Measurements from ENCODE around the gene CHST9. TPM values are rescaled to one million over a fixed set of nuclear protein-coding genes. Genes with fewer than 3 reads are reported as not detected.
"Not testable (repeated sequence)": the region's sequence is repeated elsewhere in the genome, so short reads cannot be mapped to it uniquely, and the experiment has no call there.

The CHST9 gene
- not detected for polyA plus RNA-seq (2013)

GRCh38 chr18:27185025-27185763 is at the start of gene CHST9:
Gene CHST9 (minus strand): TSS chr18:27185308. CDS start chr18:27142809, 42,499 bp downstream.
- Histone ChIP-seq H3K27ac (ENCODE audit: insufficient read depth in 1 of 2, low read depth in 1 of 2, low read length in 2 of 2, poor library complexity in 1 of 2, severe bottlenecking in 2 of 2) (no peak within 1 kb of the TSS), H3K9me3 (ENCODE audit: control extremely low read depth in 1 of 5, control insufficient read depth in 4 of 5, insufficient read depth in 2 of 5, low read depth in 1 of 5, low read length in 4 of 5) (no peaks in the 10 kb centered on the region), H3K4me1 (ENCODE audit: control extremely low read depth in 1 of 4, control insufficient read depth in 4 of 4, insufficient read depth in 4 of 4, low read length in 3 of 4) (peaks cover 0 to 2% (median 2%) of the 10 kb centered on the region in 4 experiments), H3K27me3 (replicated peaks in 2 of 5; ENCODE audit: control insufficient read depth in 4 of 5, insufficient read depth in 5 of 5, low read length in 4 of 5) (peaks cover 7 to 56% (median 33%) of the 10 kb centered on the region in 5 experiments), H3K36me3 (ENCODE audit: control insufficient read depth in 4 of 4, insufficient read depth in 4 of 4, low read length in 3 of 4) (no peaks in the 10 kb centered on the region), H3K4me3 (ENCODE audit: control insufficient read depth in 1 of 7, extremely low read depth in 1 of 7, insufficient read depth in 4 of 7, low read depth in 2 of 7, low read length in 6 of 7) (no peak within 1 kb of the TSS)
- ChIA-PET POLR2A (no interaction called here), CTCF (interaction anchor here (0.6 kb wide), 1 partner anchor 121 kb away, joined by 3 read pairs; no protein-coding TSS in a partner anchor)
- no peak for DNase-seq
- 2% methylated on average over 50 of the region's 67 CpGs for whole genome bisulfite sequencing (ENCODE audit: insufficient coverage)

- H3K36me3 ChIP-seq (ENCODE audit: control insufficient read depth in 4 of 4, insufficient read depth in 4 of 4, low read length in 3 of 4); POLR2A ChIA-PET; H3K4me3 ChIP-seq (ENCODE audit: control insufficient read depth in 1 of 7, extremely low read depth in 1 of 7, insufficient read depth in 4 of 7, low read depth in 2 of 7, low read length in 6 of 7); DNase-seq; CTCF ChIA-PET; H3K9me3 ChIP-seq (ENCODE audit: control extremely low read depth in 1 of 5, control insufficient read depth in 4 of 5, insufficient read depth in 2 of 5, low read depth in 1 of 5, low read length in 4 of 5); H3K27me3 ChIP-seq (replicated peaks in 2 of 5; ENCODE audit: control insufficient read depth in 4 of 5, insufficient read depth in 5 of 5, low read length in 4 of 5); H3K4me1 ChIP-seq (ENCODE audit: control extremely low read depth in 1 of 4, control insufficient read depth in 4 of 4, insufficient read depth in 4 of 4, low read length in 3 of 4); H3K27ac ChIP-seq (ENCODE audit: insufficient read depth in 1 of 2, low read depth in 1 of 2, low read length in 2 of 2, poor library complexity in 1 of 2, severe bottlenecking in 2 of 2): not testable (repeated sequence)
- WGBS (ENCODE audit: insufficient coverage): 65% methylated on average over 2 of the region's 6 CpGs
Observed at GRCh38 chr18:27232355-27232754, 47.2 kb upstream of the CHST9 start.

- WGBS (ENCODE audit: insufficient coverage): 61% methylated on average over 4 of the region's 6 CpGs
- H3K27me3 ChIP-seq (replicated peaks in 2 of 5; ENCODE audit: control insufficient read depth in 4 of 5, insufficient read depth in 5 of 5, low read length in 4 of 5); CTCF ChIA-PET; H3K36me3 ChIP-seq (ENCODE audit: control insufficient read depth in 4 of 4, insufficient read depth in 4 of 4, low read length in 3 of 4); H3K4me3 ChIP-seq (ENCODE audit: control insufficient read depth in 1 of 7, extremely low read depth in 1 of 7, insufficient read depth in 4 of 7, low read depth in 2 of 7, low read length in 6 of 7); H3K9me3 ChIP-seq (ENCODE audit: control extremely low read depth in 1 of 5, control insufficient read depth in 4 of 5, insufficient read depth in 2 of 5, low read depth in 1 of 5, low read length in 4 of 5); DNase-seq; POLR2A ChIA-PET; H3K27ac ChIP-seq (ENCODE audit: insufficient read depth in 1 of 2, low read depth in 1 of 2, low read length in 2 of 2, poor library complexity in 1 of 2, severe bottlenecking in 2 of 2); H3K4me1 ChIP-seq (ENCODE audit: control extremely low read depth in 1 of 4, control insufficient read depth in 4 of 4, insufficient read depth in 4 of 4, low read length in 3 of 4): not testable (repeated sequence)
Observed at GRCh38 chr18:27231671-27232070, 46.6 kb upstream of the CHST9 start.

- CTCF ChIA-PET; POLR2A ChIA-PET; H3K4me1 ChIP-seq (ENCODE audit: control extremely low read depth in 1 of 4, control insufficient read depth in 4 of 4, insufficient read depth in 4 of 4, low read length in 3 of 4); DNase-seq; H3K4me3 ChIP-seq (ENCODE audit: control insufficient read depth in 1 of 7, extremely low read depth in 1 of 7, insufficient read depth in 4 of 7, low read depth in 2 of 7, low read length in 6 of 7); H3K27me3 ChIP-seq (replicated peaks in 2 of 5; ENCODE audit: control insufficient read depth in 4 of 5, insufficient read depth in 5 of 5, low read length in 4 of 5); H3K27ac ChIP-seq (ENCODE audit: insufficient read depth in 1 of 2, low read depth in 1 of 2, low read length in 2 of 2, poor library complexity in 1 of 2, severe bottlenecking in 2 of 2); H3K9me3 ChIP-seq (ENCODE audit: control extremely low read depth in 1 of 5, control insufficient read depth in 4 of 5, insufficient read depth in 2 of 5, low read depth in 1 of 5, low read length in 4 of 5); H3K36me3 ChIP-seq (ENCODE audit: control insufficient read depth in 4 of 4, insufficient read depth in 4 of 4, low read length in 3 of 4): not testable (repeated sequence)
- 92% methylated on average over 2 of the region's 5 CpGs for WGBS (ENCODE audit: insufficient coverage)
Observed at GRCh38 chr18:27231221-27231620, 46.1 kb upstream of the CHST9 start.

- Histone ChIP-seq H3K27me3 (replicated peaks in 2 of 5; ENCODE audit: control insufficient read depth in 4 of 5, insufficient read depth in 5 of 5, low read length in 4 of 5) (no peaks in the 10 kb centered on the region), H3K4me3 (ENCODE audit: control insufficient read depth in 1 of 7, extremely low read depth in 1 of 7, insufficient read depth in 4 of 7, low read depth in 2 of 7, low read length in 6 of 7) (no peak overlapping the region), H3K36me3 (ENCODE audit: control insufficient read depth in 4 of 4, insufficient read depth in 4 of 4, low read length in 3 of 4) (no peaks in the 10 kb centered on the region), H3K9me3 (ENCODE audit: control extremely low read depth in 1 of 5, control insufficient read depth in 4 of 5, insufficient read depth in 2 of 5, low read depth in 1 of 5, low read length in 4 of 5) (no peaks in the 10 kb centered on the region), H3K27ac (ENCODE audit: insufficient read depth in 1 of 2, low read depth in 1 of 2, low read length in 2 of 2, poor library complexity in 1 of 2, severe bottlenecking in 2 of 2) (no peak overlapping the region), H3K4me1 (ENCODE audit: control extremely low read depth in 1 of 4, control insufficient read depth in 4 of 4, insufficient read depth in 4 of 4, low read length in 3 of 4) (no peaks in the 10 kb centered on the region)
- CTCF ChIA-PET: no interaction called here
- WGBS (ENCODE audit: insufficient coverage): 83% methylated on average over 1 of the region's 1 CpG
- POLR2A ChIA-PET: no interaction called here
- DNase-seq: no peak
Observed at GRCh38 chr18:27227721-27228120, 42.6 kb upstream of the CHST9 start.

- ChIA-PET CTCF (no interaction called here), POLR2A (no interaction called here)
- no peaks in the 10 kb centered on the region for H3K27me3 ChIP-seq (replicated peaks in 2 of 5; ENCODE audit: control insufficient read depth in 4 of 5, insufficient read depth in 5 of 5, low read length in 4 of 5)
- no peak overlapping the region for H3K4me3 ChIP-seq (ENCODE audit: control insufficient read depth in 1 of 7, extremely low read depth in 1 of 7, insufficient read depth in 4 of 7, low read depth in 2 of 7, low read length in 6 of 7)
- DNase-seq: no peak
- no peaks in the 10 kb centered on the region for H3K4me1 ChIP-seq (ENCODE audit: control extremely low read depth in 1 of 4, control insufficient read depth in 4 of 4, insufficient read depth in 4 of 4, low read length in 3 of 4)
- no peaks in the 10 kb centered on the region for H3K36me3 ChIP-seq (ENCODE audit: control insufficient read depth in 4 of 4, insufficient read depth in 4 of 4, low read length in 3 of 4)
- 60% methylated on average over 1 of the region's 5 CpGs for WGBS (ENCODE audit: insufficient coverage)
- H3K9me3 ChIP-seq (ENCODE audit: control extremely low read depth in 1 of 5, control insufficient read depth in 4 of 5, insufficient read depth in 2 of 5, low read depth in 1 of 5, low read length in 4 of 5): no peaks in the 10 kb centered on the region
- no peak overlapping the region for H3K27ac ChIP-seq (ENCODE audit: insufficient read depth in 1 of 2, low read depth in 1 of 2, low read length in 2 of 2, poor library complexity in 1 of 2, severe bottlenecking in 2 of 2)
Observed at GRCh38 chr18:27226556-27227075, 41.5 kb upstream of the CHST9 start.

- ChIA-PET POLR2A (no interaction called here), CTCF (no interaction called here)
- no peaks in the 10 kb centered on the region for H3K27me3 ChIP-seq (replicated peaks in 2 of 5; ENCODE audit: control insufficient read depth in 4 of 5, insufficient read depth in 5 of 5, low read length in 4 of 5)
- H3K36me3 ChIP-seq (ENCODE audit: control insufficient read depth in 4 of 4, insufficient read depth in 4 of 4, low read length in 3 of 4): no peaks in the 10 kb centered on the region
- 100% methylated on average over 3 of the region's 7 CpGs for WGBS (ENCODE audit: insufficient coverage)
- H3K4me1 ChIP-seq (ENCODE audit: control extremely low read depth in 1 of 4, control insufficient read depth in 4 of 4, insufficient read depth in 4 of 4, low read length in 3 of 4): no peaks in the 10 kb centered on the region
- H3K9me3 ChIP-seq (ENCODE audit: control extremely low read depth in 1 of 5, control insufficient read depth in 4 of 5, insufficient read depth in 2 of 5, low read depth in 1 of 5, low read length in 4 of 5): no peaks in the 10 kb centered on the region
- H3K27ac ChIP-seq (ENCODE audit: insufficient read depth in 1 of 2, low read depth in 1 of 2, low read length in 2 of 2, poor library complexity in 1 of 2, severe bottlenecking in 2 of 2): no peak overlapping the region
- H3K4me3 ChIP-seq (ENCODE audit: control insufficient read depth in 1 of 7, extremely low read depth in 1 of 7, insufficient read depth in 4 of 7, low read depth in 2 of 7, low read length in 6 of 7): no peak overlapping the region
- DNase-seq: no peak
Observed at GRCh38 chr18:27225947-27226481, 40.9 kb upstream of the CHST9 start.

Data from common myeloid progenitor, CD34-positive (primary cell).